ENCODE data around the gene SHD.

- TF ChIP-seq CTCF (IDR thresholded peaks at IDR 0.05) (peak; percentile 48 to 63 (median 55)), POLR2AphosphoS5 (IDR thresholded peaks at IDR 0.05) (no peak)
Measured at GRCh38 chr19:4233282-4233853, 45.7 kb upstream of the SHD start.

All from transverse colon (tissue), 4 donors.